Mucosa of rectum (tissue), 2 donors: ENCODE results near the gene SETMAR.

Source experiments
- H3K27ac ChIP-seq, 2 donors: one replicate each; pipeline ENCODE4 v1.7.0; 2013; ENCODE audit warnings: inconsistent platforms in 2 of 2, low read depth in 2 of 2, low read length in 2 of 2
- H3K27me3 ChIP-seq, 2 donors: one replicate each; pipeline ENCODE4 v1.7.0; 2013; ENCODE audit warnings: low read length in 2 of 2; ENCODE audit not compliant: control insufficient read depth in 2 of 2, insufficient read depth in 2 of 2
- H3K36me3 ChIP-seq, 2 donors: one replicate each; pipeline ENCODE4 v1.7.0; 2013; ENCODE audit warnings: low read length in 2 of 2; ENCODE audit not compliant: control insufficient read depth in 2 of 2, insufficient read depth in 2 of 2
- H3K4me1 ChIP-seq, 2 donors: one replicate each; pipeline ENCODE4 v1.7.0; 2013; ENCODE audit warnings: low read length in 2 of 2, mild to moderate bottlenecking in 1 of 2; ENCODE audit not compliant: control insufficient read depth in 2 of 2, insufficient read depth in 2 of 2
- H3K4me3 ChIP-seq, 2 donors: one replicate each; pipeline ENCODE4 v1.7.0; 2013; ENCODE audit warnings: low read length in 2 of 2
- H3K9ac ChIP-seq, 2 donors: one replicate each; pipeline ENCODE4 v1.7.0; 2013; ENCODE audit warnings: low read length in 2 of 2, low read depth in 1 of 2, mild to moderate bottlenecking in 1 of 2
- H3K9me3 ChIP-seq, 2 donors: one replicate each; pipeline ENCODE4 v1.7.0; 2013; ENCODE audit warnings: low read length in 2 of 2; ENCODE audit not compliant: control insufficient read depth in 2 of 2
- donor health status: healthy.
- donor health status: Normal muscosa, but diverticular disease.

Gene SETMAR

GRCh38 chr3:4362523-4362922 is 59.4 kb downstream of the SETMAR start:
- Histone ChIP-seq H3K4me3 (no peak overlapping the region), H3K9ac (no peak overlapping the region), H3K27me3 (no peaks in the 10 kb centered on the region), H3K36me3 (peaks cover 0 to 5% of the 10 kb centered on the region in 2 donors), H3K27ac (no peak overlapping the region), H3K9me3 (no peaks in the 10 kb centered on the region), H3K4me1 (no peaks in the 10 kb centered on the region)
